ENCODE results near the gene HRC. TPM values are rescaled to one million over a fixed set of nuclear protein-coding genes. Genes with fewer than 3 reads are reported as not detected.

HRC gene
- total and polyA plus RNA-seq, 2 donors (not counting 3 experiments of a cell fraction or from before 2014, with no cell fraction given), result not detected

DNA sequence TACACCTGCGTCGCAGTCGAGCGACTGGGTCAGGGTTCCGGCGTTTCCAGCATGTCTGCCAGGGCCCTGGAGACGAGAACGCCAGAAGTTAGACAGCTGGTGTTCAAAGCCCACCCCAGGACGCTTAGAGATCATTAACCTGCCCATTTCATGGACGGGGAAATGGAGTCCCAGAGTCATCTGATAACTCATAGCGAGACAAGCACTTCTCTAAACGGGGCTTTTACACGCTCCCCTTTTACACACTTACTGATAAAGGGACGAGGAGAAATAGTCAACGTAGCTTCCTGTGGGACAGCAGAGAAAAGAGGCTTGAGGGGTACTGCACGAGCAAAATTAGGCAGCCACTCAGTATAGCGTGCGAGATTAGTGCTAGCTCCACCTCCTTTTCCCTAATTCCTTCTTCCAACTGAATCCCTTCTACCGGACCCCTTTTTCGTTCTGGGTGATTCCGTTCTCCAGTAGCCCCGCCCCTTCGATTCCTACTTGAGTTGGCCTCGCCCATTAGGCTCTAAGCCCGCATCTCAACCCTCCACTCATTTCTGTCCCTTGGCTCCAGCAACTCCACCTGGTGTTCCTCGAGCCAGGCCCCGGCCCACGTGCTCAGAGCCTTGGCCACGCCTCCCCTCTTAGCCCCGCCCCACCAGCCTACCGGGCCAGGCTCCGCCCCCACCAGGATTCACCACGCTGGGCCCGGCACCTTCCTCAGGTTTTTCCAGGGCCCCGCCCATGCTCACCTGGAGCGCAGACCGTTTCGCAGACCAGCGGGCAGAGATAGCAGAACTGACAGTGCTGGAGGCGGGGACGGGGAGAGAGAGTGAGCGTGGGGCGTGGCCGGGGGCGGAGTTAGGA lies 3.7 kb downstream of the HRC start:
- peak; percentile 29 for DNase-seq (ENCODE audit: low read depth, low spot score)
- Histone ChIP-seq H4K20me1 (replicated peaks; ENCODE audit: control insufficient read depth, extremely low read depth, insufficient read depth, low read length) (no peaks in the 10 kb centered on the region), H3K9ac (replicated peaks; ENCODE audit: extremely low read depth, insufficient read depth, low read length) (no peak overlapping the region), H3K27ac (ENCODE audit: insufficient read depth, low read depth, low read length) (no peak overlapping the region), H3K9me1 (replicated peaks; ENCODE audit: control insufficient read depth, extremely low read depth, insufficient read depth, low read length) (no peaks in the 10 kb centered on the region), H3K36me3 (ENCODE audit: control insufficient read depth in 2 of 2, extremely low read depth in 1 of 2, insufficient read depth in 2 of 2, low read length in 2 of 2) (no peaks in the 10 kb centered on the region), H3K4me1 (ENCODE audit: control insufficient read depth, extremely low read depth, insufficient read depth, low read length) (peaks cover 24% of the 10 kb centered on the region), H3K79me2 (ENCODE audit: control insufficient read depth, insufficient read depth, low read length) (no peaks in the 10 kb centered on the region), H3K4me2 (ENCODE audit: insufficient read depth, low read length) (no peak overlapping the region), H2AFZ (ENCODE audit: low read depth, low read length) (no peak overlapping the region), H3K9me3 (replicated peaks; ENCODE audit: control insufficient read depth, insufficient read depth, low read length) (no peaks in the 10 kb centered on the region), H3K4me3 (replicated peaks in 1 of 3; ENCODE audit: insufficient read depth in 1 of 3, low read depth in 1 of 3, low read length in 3 of 3) (no peak overlapping the region), H3K27me3 (ENCODE audit: control insufficient read depth in 2 of 2, insufficient read depth in 2 of 2, low read length in 2 of 2) (peaks cover 4 to 5% of the 10 kb centered on the region in 2 experiments)
- no peak for FAIRE-seq
- dilution Hi-C loops (cut with MboI; ENCODE audit: extremely low pct_ligation_motif_present, low sequenced_read_pairs), result no loop called here
- BruUV-seq (replicated peaks), result no TSS peak
- intact Hi-C loops (cut with micrococcal nuclease), result loop anchor here (2.0 to 10.0 kb wide), 3 partner anchors 47 to 157 kb away; partner anchors contain the start of genes GYS1 and RUVBL2
- TF ChIP-seq JUN (IDR thresholded peaks at IDR 0.05; ENCODE audit: borderline replicate concordance, insufficient read depth, insufficient read length, low read depth) (no peak), GATA2 (IDR thresholded peaks at IDR 0.05; ENCODE audit: insufficient read depth, insufficient read length, low read depth, low read length) (no peak), POLR2A (IDR thresholded peaks at IDR 0.05; ENCODE audit: low read depth, low read length) (no peak), POLR2AphosphoS5 (IDR thresholded peaks at IDR 0.05; ENCODE audit: insufficient read depth, low read depth, low read length) (no peak), EZH2 (IDR thresholded peaks at IDR 0.05; ENCODE audit: borderline replicate concordance, low read depth, low read length, severe bottlenecking) (no peak)
- TF ChIP-seq, protein P1, sequence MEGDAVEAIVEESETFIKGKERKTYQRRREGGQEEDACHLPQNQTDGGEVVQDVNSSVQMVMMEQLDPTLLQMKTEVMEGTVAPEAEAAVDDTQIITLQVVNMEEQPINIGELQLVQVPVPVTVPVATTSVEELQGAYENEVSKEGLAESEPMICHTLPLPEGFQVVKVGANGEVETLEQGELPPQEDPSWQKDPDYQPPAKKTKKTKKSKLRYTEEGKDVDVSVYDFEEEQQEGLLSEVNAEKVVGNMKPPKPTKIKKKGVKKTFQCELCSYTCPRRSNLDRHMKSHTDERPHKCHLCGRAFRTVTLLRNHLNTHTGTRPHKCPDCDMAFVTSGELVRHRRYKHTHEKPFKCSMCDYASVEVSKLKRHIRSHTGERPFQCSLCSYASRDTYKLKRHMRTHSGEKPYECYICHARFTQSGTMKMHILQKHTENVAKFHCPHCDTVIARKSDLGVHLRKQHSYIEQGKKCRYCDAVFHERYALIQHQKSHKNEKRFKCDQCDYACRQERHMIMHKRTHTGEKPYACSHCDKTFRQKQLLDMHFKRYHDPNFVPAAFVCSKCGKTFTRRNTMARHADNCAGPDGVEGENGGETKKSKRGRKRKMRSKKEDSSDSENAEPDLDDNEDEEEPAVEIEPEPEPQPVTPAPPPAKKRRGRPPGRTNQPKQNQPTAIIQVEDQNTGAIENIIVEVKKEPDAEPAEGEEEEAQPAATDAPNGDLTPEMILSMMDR (IDR thresholded peaks at IDR 0.05; ENCODE audit: extremely low read depth in 1 of 2, insufficient read depth in 1 of 2, low read depth in 1 of 2, low read length in 2 of 2), result no peak
- TF ChIP-seq, protein P2, sequence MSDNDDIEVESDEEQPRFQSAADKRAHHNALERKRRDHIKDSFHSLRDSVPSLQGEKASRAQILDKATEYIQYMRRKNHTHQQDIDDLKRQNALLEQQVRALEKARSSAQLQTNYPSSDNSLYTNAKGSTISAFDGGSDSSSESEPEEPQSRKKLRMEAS (IDR thresholded peaks at IDR 0.05; ENCODE audit: insufficient read depth, insufficient read length), result peak; percentile 69
- ChIA-PET CTCF (interaction anchor here (0.6 to 4.1 kb wide), 9 partner anchors 14 to 121 kb away, joined by 3 to 56 read pairs (median 7); partner anchors contain the start of genes LIN7B and PPFIA3), POLR2A (interaction anchor here (0.5 kb wide), 1 partner anchor 441 kb away, joined by 3 read pairs; no protein-coding TSS in a partner anchor)

Measured in endothelial cell of umbilical vein (primary cell).